HG03432 (cell line): ENCODE data around the gene DHODH.
"Not testable (repeated sequence)": the region's sequence is repeated elsewhere in the genome, so short reads cannot be mapped to it uniquely, and the experiment has no call there.

ENCODE experiments used
- ATAC-seq: cut with Tn5 transposase; IDR thresholded peaks from one replicate; pipeline ENCODE4 v1.9.1; 2021; ENCODE audit warnings: mild to moderate bottlenecking, moderate library complexity; ENCODE audit not compliant: unreplicated experiment

The DHODH gene

DNA sequence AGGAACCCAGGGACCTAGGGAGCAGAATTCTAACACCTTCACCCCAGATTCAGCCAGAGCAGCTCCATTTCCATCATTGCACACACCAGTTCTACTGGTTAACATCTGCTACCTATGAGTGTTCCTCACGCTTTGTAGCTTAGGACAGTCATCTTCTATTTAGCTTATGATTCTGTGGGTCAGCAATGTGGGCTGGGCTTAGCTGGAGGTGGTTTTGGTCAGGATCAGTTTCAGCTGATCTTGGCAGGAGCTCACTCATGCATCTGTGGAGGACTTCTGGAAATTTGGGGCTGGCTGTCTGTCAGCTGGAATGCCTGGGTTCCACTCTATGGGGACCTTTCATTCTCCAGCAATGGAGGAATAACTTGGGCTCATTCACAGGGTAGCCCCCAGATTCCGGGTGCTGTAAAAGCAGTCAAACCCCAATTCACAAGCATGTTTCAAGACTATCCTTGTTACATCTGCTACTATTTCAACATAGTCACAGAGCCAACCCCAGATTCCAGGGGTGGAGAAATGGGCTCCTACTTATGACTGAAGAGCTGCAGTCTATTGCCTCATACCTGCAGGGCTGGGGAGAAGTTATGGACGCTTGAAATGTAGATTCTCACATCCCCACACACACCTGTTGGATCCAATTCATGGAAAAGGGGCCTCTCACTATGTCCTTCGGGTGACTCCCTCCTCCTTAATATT is 42.4 kb downstream of the DHODH start:
- no peak for ATAC-seq

GRCh38 chr16:72051818-72052217 is 43.3 kb downstream of the DHODH start:
- ATAC-seq: no peak

DNA sequence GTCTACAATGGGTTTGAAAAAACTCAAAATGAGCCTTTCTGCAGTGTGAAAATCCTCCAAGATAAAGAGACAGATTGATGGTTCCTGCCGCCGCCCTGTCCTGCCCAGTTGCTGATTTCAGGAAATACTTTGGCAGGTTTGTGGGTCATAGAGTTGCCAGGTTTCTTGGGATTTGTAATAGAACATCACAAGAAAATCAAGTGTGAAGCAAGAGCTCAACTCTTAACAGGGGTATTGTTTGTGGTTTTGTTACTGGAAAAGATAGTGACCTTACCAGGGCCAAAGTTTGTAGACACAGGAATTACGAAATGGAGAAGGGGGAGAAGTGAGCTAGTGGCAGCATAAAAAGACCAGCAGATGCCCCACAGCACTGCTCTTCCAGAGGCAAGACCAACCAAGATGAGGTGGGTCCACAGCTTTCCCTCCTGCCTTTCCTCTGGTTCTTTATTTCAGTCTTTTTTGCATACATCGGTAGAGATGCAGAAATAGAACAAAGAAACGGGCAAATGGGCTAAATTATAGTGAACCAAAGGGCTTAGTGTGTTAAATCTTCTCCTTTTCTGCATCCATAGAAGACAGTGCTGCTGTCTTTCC is 45.8 kb downstream of the DHODH start, which contains the start of gene HP:
Gene HP (plus strand): TSS at position 252 of the 594 bp plus-strand sequence. CDS start 148 bp downstream, at position 400.
- not testable (repeated sequence) for ATAC-seq

GRCh38 chr16:72055911-72056310 is 47.4 kb downstream of the DHODH start:
- no peak for ATAC-seq

DNA sequence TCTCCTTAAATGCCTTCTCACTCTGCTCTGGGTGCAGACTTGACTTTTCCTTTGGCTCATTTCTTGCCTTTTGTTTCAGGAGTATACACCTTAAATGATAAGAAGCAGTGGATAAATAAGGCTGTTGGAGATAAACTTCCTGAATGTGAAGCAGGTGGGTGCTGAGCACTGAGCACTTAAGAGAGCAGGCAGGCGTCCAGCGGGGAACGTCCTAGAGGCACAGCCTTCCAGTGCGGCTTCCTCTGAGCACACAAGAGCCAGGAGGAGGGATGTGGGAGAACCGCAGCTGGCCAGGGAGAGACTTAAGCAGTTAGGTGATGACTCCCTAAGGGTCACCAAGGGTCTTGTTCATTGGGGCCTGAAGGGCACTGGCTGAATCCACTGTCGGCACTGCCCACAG is 48.8 kb downstream of the DHODH start:
- ATAC-seq: not testable (repeated sequence)

GRCh38 chr16:72059060-72059459 is 50.5 kb downstream of the DHODH start:
- ATAC-seq: not testable (repeated sequence)

DNA sequence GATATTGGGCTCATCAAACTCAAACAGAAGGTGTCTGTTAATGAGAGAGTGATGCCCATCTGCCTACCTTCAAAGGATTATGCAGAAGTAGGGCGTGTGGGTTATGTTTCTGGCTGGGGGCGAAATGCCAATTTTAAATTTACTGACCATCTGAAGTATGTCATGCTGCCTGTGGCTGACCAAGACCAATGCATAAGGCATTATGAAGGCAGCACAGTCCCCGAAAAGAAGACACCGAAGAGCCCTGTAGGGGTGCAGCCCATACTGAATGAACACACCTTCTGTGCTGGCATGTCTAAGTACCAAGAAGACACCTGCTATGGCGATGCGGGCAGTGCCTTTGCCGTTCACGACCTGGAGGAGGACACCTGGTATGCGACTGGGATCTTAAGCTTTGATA is 51.9 kb downstream of the DHODH start:
- ATAC-seq: no peak

DNA sequence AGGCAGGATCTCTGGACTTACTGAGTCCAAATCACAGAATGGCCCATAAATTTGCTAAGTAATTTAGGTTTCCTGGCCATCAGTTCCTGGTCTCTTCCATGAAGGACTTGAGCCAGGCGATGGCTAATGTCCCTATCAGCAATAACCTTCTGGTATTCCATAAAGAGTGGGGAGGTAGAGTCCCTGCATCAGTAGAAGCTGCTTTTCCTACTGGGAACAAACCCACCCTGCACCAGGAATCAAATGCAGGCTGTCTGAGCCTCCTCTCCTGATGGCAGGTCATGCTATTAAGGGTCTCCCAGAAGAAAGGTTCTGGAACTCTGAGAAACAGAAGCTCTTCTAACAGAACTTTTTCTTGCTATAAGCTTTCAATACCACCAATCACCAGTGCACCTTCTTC is 53.0 kb downstream of the DHODH start:
- ATAC-seq: no peak

DNA sequence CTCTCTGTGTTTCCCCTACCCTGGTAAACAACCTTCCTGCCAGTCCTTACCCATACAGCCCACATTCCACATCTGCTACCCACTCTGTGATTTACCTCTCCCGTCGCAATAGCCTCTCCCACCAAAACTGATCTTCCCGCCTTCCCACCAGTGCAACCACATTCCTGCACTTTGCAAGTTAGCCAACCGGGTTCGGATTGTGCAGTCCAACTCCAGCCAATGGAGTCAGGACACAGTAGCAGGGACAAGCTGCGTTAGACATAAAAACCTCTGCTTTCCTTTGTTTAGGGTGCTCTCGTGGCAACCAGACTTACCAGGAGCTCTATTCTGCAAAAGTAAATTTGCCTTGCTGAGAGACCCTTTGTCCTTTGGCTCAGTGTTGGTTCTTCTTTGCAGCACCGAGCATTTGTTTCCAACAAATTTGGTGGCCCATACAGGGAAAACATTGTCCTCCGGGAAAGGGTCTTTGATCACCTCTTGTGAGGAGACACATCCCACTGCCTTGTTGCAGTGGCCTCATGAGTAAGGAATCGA is 55.9 kb downstream of the DHODH start:
- ATAC-seq: no peak

- no peak for ATAC-seq
Observed at GRCh38 chr16:72066747-72067146, 58.2 kb downstream of the DHODH start.

- ATAC-seq: no peak
Observed at GRCh38 chr16:72068930-72069329, 60.4 kb downstream of the DHODH start.

DNA sequence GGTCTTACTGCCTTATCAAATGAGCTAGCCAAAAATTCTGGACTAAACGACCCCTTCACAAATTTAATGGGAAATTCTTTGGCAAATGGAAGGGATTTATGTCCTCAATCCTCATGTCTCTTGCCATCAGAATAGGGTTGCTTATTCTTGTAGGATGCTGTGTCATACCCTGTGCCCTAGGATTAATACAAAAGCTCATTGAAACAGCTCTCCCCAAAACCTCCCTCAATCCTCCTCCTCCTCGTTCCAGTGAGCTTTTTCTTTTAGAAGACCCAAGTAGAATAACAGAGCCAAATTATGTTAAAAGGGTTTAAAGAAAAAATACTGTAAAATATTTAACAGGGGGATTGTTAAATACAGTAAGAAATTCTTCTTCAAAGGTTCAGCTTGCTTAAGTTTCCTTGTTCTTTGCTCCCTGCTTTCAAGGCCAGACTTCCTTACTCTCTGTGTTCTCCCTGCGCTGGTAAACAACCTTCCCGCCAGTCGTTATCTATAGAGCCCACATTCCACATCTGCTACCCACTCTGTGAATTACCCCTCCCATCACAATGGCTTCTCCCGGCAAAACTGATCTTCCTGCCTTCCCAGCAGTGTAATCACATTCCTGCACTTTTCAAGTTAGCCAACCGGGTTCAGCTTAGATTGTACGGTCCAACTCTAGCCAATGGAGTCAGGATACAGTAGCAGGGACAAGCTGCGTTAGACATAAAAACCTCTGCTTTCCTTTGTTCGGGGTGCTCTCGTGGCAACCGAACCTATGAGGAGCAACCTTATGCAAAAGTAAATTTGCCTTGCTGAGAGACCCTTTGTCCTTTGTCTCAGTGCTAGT is 64.2 kb downstream of the DHODH start:
- ATAC-seq: no peak

DNA sequence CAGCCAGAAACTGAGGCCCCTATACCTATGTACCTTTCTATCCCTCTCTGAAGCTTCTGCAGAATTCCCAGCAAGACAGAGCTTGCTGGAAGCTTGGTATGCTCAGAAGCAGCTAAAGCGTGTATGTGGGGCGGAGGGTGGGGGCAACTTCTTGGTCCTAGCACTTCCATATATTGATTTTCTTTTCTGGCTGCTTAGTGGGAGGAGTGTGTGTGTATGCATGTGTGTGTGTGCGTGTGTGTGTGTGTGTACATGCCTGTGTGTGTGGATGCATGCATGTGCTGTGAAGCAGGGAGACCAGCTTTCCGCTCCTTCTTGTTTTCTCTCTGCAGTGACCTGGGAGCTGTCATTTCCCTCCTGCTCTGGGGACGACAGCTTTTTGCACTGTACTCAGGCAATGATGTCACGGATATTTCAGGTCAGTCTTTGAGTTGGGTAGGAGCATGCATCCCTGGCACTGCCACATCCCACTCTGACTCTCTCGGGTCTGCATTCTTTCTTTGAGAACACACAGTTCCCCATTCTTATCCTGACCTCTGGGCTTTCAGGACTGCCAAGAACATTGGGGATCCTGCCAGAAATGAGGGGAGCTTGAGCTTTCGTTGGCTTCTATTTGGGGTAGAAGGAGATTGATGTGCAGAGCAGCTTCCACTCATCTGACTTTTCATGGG is 65.2 kb downstream of the DHODH start:
- ATAC-seq: no peak

DNA sequence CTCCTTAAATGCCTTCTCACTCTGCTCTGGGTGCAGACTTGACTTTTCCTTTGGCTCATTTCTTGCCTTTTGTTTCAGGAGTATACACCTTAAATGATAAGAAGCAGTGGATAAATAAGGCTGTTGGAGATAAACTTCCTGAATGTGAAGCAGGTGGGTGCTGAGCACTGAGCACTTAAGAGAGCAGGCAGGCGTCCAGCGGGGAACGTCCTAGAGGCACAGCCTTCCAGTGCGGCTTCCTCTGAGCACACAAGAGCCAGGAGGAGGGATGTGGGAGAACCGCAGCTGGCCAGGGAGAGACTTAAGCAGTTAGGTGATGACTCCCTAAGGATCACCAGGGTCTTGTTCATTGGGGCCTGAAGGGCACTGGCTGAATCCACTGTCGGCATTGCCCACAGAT is 66.5 kb downstream of the DHODH start:
- not testable (repeated sequence) for ATAC-seq
